GM21526 (cell line): ENCODE data around the gene POU3F1.

Experiments used
- ATAC-seq: cut with Tn5 transposase; IDR thresholded peaks from one replicate; pipeline ENCODE4 v1.9.1; 2021; ENCODE audit warnings: moderate library complexity; ENCODE audit not compliant: unreplicated experiment, low FRiP score

The POU3F1 gene

GRCh38 chr1:38046333-38046883, at the start of gene POU3F1:
POU3F1 (minus strand) TSS chr1:38046793; CDS start chr1:38046743, 50 bp downstream.
- ATAC-seq: no peak

- ATAC-seq: no peak
Measured at GRCh38 chr1:38095454-38095931, 48.9 kb upstream of the POU3F1 start.

DNA sequence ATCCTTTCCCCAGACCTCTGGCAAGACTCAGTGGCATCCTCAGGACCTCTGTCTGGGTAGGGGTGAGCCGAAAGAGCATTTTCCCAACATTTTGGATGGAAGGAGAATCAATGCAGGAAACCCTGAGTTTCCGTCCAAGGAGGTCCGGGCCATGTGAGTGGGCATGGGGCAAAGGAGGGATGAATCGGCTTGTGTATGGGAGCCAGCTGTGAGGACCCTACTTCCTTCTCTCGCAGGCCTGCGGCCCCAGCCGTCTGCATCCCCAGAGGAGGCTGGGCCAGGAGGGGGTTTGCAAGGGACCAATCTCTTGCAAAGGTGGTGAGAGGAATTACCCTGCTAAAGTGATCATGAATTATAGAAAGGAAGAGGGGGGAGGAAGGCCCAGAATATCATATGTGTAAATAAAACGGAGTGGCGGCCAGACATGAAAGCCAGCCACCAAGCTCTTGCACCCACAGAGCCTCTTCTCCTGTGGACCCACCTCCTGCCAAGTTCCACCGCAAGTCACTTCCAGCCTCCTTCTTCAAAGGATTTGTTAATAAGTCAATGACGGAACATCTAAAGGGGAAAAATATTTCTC, 48.2 kb upstream of the POU3F1 start:
- ATAC-seq: no peak

DNA sequence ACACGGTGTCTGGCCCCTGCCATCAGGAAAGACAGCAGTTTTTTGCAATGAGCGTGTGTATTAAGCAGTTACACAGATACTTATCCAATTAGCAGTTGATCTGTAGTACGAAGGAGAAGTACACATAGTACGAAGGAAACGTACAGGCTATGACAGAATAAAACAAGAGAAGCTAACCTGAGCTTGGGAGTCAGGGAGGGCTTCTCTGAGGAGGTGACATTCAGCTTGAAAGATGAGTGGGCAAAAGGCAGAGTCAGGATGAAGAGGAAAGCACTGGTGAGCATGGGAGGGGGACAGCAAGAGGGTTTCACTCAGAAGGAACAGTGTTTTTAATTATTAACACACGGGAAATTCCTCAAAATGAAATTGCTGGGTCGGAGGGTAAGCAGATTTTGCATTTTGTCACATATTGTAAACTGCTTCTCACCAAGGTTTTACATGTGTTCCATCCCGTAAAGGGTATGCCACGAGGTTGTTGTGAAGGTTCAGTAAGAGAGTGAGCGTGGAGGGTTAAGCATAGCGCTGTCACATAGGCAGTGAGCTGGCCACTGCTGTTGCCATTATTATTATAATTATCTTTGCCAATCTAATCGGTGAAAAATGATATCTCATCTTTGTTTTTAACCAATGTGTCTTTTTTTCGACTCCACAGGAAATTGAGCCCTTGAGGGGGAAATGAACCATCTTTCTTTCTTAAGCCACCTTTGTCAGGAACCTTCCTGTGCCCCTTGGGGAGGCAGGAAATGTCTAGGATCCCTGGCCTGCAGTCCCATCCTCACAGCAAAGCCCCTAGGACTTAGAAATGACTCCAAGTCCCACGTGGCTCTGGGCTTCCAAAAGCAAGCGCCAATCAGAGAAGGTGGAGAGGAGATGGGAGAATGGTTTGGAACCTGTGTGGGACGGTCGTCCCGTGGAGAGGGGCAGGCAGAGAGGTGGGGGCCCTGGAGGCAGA, 47.3 kb upstream of the POU3F1 start:
- no peak for ATAC-seq

- no peak for ATAC-seq
Measured at GRCh38 chr1:38092256-38092655, 45.7 kb upstream of the POU3F1 start.

- no peak for ATAC-seq
Measured at GRCh38 chr1:38090796-38091195, 44.2 kb upstream of the POU3F1 start.

DNA sequence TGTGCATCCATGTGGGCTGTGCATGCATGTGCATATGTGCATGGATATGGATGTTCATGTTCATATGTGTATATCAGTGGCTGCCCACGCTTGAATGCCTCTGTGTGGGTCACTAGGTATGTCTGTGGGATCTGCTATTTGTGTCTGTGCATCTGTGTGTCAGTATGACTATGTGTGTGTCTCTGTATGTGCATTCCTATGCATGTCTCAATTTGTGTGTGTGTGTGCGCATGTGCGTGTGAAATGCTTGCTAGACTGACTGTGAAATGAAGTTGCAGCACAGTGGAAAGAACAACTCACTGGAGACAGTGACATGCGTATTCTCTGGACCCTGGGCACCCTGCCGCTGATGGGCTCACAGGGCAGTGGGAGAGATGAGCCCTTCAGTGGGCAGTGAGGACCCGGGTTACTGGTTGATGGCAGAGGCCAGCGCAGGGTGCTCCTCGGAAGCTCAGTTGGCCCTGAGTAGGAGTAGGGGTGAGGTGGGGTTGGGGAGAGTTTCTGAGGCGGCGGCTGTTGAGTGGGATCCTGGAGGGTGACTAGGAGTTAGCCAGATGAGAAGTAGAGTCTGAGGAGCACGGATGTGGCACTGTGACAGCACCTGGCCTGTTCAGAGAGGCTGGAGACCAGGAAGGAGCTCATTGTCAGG, 43.2 kb upstream of the POU3F1 start:
- ATAC-seq: no peak

GRCh38 chr1:38088791-38089190, 42.2 kb upstream of the POU3F1 start:
- no peak for ATAC-seq

- ATAC-seq: no peak
Measured at GRCh38 chr1:38088366-38088765, 41.8 kb upstream of the POU3F1 start.

DNA sequence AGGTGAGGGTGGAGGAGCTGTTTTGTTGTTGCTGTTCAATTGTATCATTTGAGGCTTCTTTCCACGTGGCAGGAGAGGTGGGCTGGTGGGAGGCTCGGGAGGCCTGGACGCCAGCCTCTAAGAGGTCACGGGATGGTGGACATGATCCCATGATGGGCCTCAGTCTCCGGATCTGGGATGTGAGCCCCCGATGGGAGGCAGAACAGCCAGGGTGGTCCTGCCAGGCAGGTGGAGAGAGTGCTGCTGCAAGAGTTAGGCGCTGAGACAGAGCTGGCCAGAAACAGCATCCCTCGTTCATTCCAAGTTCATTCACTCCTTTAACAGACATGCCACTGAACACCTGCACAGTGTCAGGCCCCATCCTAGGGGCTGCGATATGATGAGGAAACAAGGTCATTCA, 41.1 kb upstream of the POU3F1 start:
- ATAC-seq: no peak

DNA sequence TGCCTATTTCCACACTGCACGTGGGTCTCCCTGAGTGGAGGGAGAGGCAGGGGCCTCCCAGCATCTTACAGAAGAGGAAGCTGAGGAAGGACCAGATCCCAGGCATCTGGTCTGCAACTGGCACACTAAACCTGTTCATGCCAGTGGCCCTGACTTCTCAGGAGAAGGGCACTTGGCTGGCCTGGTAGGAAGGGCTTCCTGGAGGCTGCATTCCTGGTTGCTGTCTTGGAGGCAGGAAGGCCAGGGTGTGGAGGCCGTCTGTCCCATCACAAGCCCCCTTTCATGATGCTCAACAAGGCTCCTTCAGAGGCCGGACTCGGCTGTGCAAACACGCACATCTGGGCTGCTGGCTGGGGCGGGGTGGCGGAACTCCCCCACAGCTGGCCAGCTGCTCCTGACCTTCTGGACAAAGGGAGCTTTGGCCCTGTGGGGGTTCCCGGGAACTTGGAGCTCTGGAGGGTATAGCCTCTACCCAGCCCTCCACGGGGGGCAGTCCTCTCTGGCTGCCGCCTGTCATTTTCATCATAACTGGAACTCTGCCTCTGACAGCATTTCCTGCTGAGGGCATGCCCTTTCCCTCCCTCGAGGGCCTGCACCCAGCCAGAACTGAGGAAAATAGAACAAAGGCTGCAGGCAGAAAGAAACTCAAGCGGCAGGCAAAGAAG, 39.2 kb upstream of the POU3F1 start:
- no peak for ATAC-seq

GRCh38 chr1:38084700-38085099, 38.1 kb upstream of the POU3F1 start:
- ATAC-seq: no peak

DNA sequence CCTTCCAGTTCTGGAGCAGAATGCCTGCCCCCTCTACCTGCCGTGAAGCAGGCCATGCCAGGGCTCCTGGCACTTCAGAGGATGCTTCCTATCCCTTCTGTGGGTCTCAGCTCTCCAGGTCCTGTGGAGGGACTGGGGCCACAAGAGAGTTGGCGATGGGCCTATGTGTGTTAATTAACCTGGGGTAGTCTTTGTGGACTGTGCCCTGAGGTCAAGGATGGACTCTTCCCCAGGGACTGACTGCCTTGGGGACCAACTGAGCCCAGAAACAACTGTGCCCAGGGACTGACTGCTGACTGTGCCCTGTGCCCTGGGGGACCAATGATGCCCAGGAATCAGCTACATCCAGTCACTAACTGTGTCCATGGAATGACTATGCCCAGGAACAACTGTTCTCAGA, 37.5 kb upstream of the POU3F1 start:
- ATAC-seq: no peak

- ATAC-seq: no peak
Measured at GRCh38 chr1:38083541-38083940, 36.9 kb upstream of the POU3F1 start.

- ATAC-seq: no peak
Measured at GRCh38 chr1:38082769-38083263, 36.2 kb upstream of the POU3F1 start.

DNA sequence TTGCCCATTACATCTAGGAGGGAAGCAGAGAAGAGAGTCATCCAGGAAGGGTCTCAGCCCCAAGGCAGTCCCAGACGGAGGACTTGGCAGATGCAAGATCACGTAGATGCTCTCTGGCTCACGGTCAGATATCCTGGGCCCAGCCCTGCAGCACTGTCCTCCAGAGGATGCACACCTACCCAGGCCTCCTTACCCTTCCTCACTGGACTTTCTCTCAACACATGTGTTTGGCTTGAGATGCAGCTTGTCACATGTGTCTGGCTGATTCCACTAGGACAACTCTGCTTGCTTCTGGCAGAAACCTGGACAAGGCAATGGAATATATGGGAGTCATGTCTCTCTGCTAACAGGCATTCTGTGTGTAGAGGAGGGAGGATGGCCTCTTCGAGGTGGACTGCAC, 32.4 kb upstream of the POU3F1 start:
- no peak for ATAC-seq

- no peak for ATAC-seq
Measured at GRCh38 chr1:38077523-38078147, 31.0 kb upstream of the POU3F1 start.

GRCh38 chr1:38076455-38076854, 29.9 kb upstream of the POU3F1 start:
- no peak for ATAC-seq

GRCh38 chr1:38076038-38076437, 29.4 kb upstream of the POU3F1 start:
- ATAC-seq: no peak

DNA sequence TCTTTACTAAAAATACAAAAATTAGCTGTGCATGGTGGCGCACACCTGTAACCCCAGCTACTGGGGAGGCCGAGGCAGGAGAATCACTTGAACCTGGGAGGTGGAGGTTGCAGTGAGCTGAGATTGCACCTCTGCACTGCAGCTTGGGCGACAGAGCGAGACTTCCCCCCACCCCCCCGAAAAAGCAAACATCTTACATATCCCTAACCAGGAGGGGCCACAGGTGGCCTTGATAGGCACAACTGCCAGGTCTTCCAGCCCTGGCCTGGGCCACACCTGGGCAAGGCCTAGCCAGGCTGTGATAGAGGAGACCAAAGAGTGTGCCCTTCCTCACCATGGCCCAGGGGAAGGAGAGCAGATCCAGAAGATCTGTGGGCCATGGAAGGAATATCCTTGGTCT, 28.6 kb upstream of the POU3F1 start:
- ATAC-seq: no peak
